K562 (cell line): ENCODE results near the gene PEX3. TPM values are rescaled to one million over a fixed set of nuclear protein-coding genes. Genes with fewer than 3 reads are reported as not detected.

Experiments used
- CUX1 ChIP-seq: fragments of 200-800 bp; sonication (Bioruptor generic); IDR thresholded peaks from 2 replicates; pipeline ENCODE4 v1.6.1; 2016; ENCODE audit warnings: missing genetic modification characterization, missing compliant biosample characterization
- HCFC1 ChIP-seq: IDR thresholded peaks from 2 replicates; pipeline ENCODE4 v1.6.1; 2012; ENCODE audit warnings: low read depth, low read length, improper control_type of control experiment
- RERE ChIP-seq: sonication (generic); formaldehyde crosslinking; IDR thresholded peaks from 2 replicates; pipeline ENCODE4 v1.8.0; 2023; ENCODE audit warnings: missing genetic modification reagents, mild to moderate bottlenecking, borderline replicate concordance
- polyA plus RNA-seq, 8 experiments: library from polyadenylated mRNA; depleted of rRNA in 4 of 8; stranded (reverse) in 5 of 8; unstranded in 3 of 8; fragments of >200 nt; fragmentation: Nextera tagmentation in 2 of 8; fragmentation: Illumina TruSeq in 1 of 8; extraction: Ambion mirVana in 2 of 8; extraction: Trizol in 1 of 8; gene quantifications; 2 replicates each; pipeline versions ENCODE4 v1.2.1 to v1.2.3, GENCODE V29; 2011 to 2014; ENCODE audit warnings: inconsistent platforms in 1 of 8, missing spikeins in 1 of 8
- total RNA-seq, 7 experiments: library from RNA; depleted of rRNA in 6 of 7; stranded (reverse); fragments of >200 nt in 6 of 7; fragmentation: Illumina TruSeq in 2 of 7; extraction: Trizol in 2 of 7; gene quantifications; 2 replicates each; pipeline versions ENCODE4 v1.2.1 to v1.2.3, GENCODE V29; 2011 to 2021; ENCODE audit warnings: low replicate concordance in 1 of 7

PEX3 gene
- total and polyA plus RNA-seq, 9 of the 15 experiments (the other 6 are each of a cell fraction or from before 2014, with no cell fraction given), result 17.3 to 69.6 (median 32.7) TPM

GRCh38 chr6:143429970-143430369, 20.6 kb upstream of the PEX3 start (continued):
- no peak for TF ChIP-seq RERE (CRISPR knock-in tag)
- TF ChIP-seq CUX1 (CRISPR knock-in tag), result no peak
- no peak for TF ChIP-seq HCFC1
